ENCODE data around the gene SCAMP1. TPM values are rescaled to one million over a fixed set of nuclear protein-coding genes. Genes with fewer than 3 reads are reported as not detected.

The SCAMP1 gene
- polyA plus RNA-seq, 1 of the 3 experiments (the other 2 are of a cell fraction), result 11.5 TPM

GRCh38 chr5:78328585-78329173, 31.7 kb upstream of the SCAMP1 start:
- ChIA-PET CTCF (interaction anchor here (1.4 kb wide), 1 partner anchor 39 kb away, joined by 3 read pairs; no protein-coding TSS in a partner anchor), POLR2A (no interaction called here)
- Histone ChIP-seq H3K27ac (ENCODE audit: low read depth in 2 of 2, low read length in 1 of 2) (no peak overlapping the region), H3K4me2 (no peak overlapping the region), H4K20me1 (ENCODE audit: insufficient read depth) (no peaks in the 10 kb centered on the region), H3K9me2 (no peaks in the 10 kb centered on the region), H3F3A (replicated peaks; ENCODE audit: insufficient read depth) (no peaks in the 10 kb centered on the region), H3K9ac (no peak overlapping the region), H3K9me3 (no peaks in the 10 kb centered on the region), H3K4me1 (ENCODE audit: control insufficient read depth in 1 of 2, insufficient read depth in 2 of 2, low read depth in 1 of 2, low read length in 1 of 2) (no peaks in the 10 kb centered on the region), H3K79me2 (ENCODE audit: insufficient read depth) (no peaks in the 10 kb centered on the region), H2AFZ (ENCODE audit: low read depth) (no peak overlapping the region), H3K4me3 (ENCODE audit: low read depth in 2 of 2, low read length in 1 of 2) (no peak overlapping the region), H3K36me3 (replicated peaks in 1 of 2; ENCODE audit: control insufficient read depth in 1 of 2, insufficient read depth in 2 of 2, low read length in 1 of 2) (no peaks in the 10 kb centered on the region), H3K27me3 (ENCODE audit: insufficient read depth) (no peaks in the 10 kb centered on the region)
- 96% methylated on average over 5 of the region's 5 CpGs for WGBS (ENCODE audit: low lambda C conversion rate)
- TF ChIP-seq IRF3 (IDR thresholded peaks at IDR 0.05; ENCODE audit: low read depth, low read length) (no peak), CTCF (IDR thresholded peaks at IDR 0.05) (no peak), RFX5 (IDR thresholded peaks at IDR 0.05; ENCODE audit: low read length) (no peak), REST (IDR thresholded peaks at IDR 0.05; ENCODE audit: low read depth, low read length) (no peak), RAD21 (IDR thresholded peaks at IDR 0.05; ENCODE audit: low read length) (no peak), CHD2 (IDR thresholded peaks at IDR 0.05; ENCODE audit: low read length, partially characterized antibody) (no peak), SMC3 (IDR thresholded peaks at IDR 0.05; ENCODE audit: low read depth, low read length) (no peak), SIN3A (IDR thresholded peaks at IDR 0.05; ENCODE audit: borderline replicate concordance, low read depth, low read length) (no peak)
- no peak for DNase-seq

GRCh38 chr5:78331523-78332080, 28.8 kb upstream of the SCAMP1 start:
- Histone ChIP-seq H3K9ac (no peak overlapping the region), H3F3A (replicated peaks; ENCODE audit: insufficient read depth) (no peaks in the 10 kb centered on the region), H3K36me3 (replicated peaks in 1 of 2; ENCODE audit: control insufficient read depth in 1 of 2, insufficient read depth in 2 of 2, low read length in 1 of 2) (no peaks in the 10 kb centered on the region), H3K9me2 (no peaks in the 10 kb centered on the region), H3K27me3 (ENCODE audit: insufficient read depth) (no peaks in the 10 kb centered on the region), H3K79me2 (ENCODE audit: insufficient read depth) (no peaks in the 10 kb centered on the region), H3K4me1 (ENCODE audit: control insufficient read depth in 1 of 2, insufficient read depth in 2 of 2, low read depth in 1 of 2, low read length in 1 of 2) (peaks cover 0 to 3% of the 10 kb centered on the region in 2 experiments; a peak in 1 of 4 replicates), H3K4me2 (no peak overlapping the region), H3K27ac (ENCODE audit: low read depth in 2 of 2, low read length in 1 of 2) (no peak overlapping the region), H4K20me1 (ENCODE audit: insufficient read depth) (no peaks in the 10 kb centered on the region), H3K4me3 (ENCODE audit: low read depth in 2 of 2, low read length in 1 of 2) (no peak overlapping the region), H2AFZ (ENCODE audit: low read depth) (no peak overlapping the region), H3K9me3 (no peaks in the 10 kb centered on the region)
- ChIA-PET POLR2A (no interaction called here), CTCF (interaction anchor here (1.3 kb wide), 2 partner anchors 8 to 29 kb away, joined by 4 read pairs; partner anchors contain the start of gene SCAMP1)
- no peak for DNase-seq
- TF ChIP-seq JUND (IDR thresholded peaks at IDR 0.05) (no peak), RCOR1 (IDR thresholded peaks at IDR 0.05; ENCODE audit: low read length) (no peak), USF1 (IDR thresholded peaks at IDR 0.05; ENCODE audit: borderline replicate concordance, low read depth) (no peak), NRF1 (IDR thresholded peaks at IDR 0.05; ENCODE audit: low read depth, low read length) (no peak), TAF1 (IDR thresholded peaks at IDR 0.05; ENCODE audit: borderline replicate concordance, low read depth, low read length) (no peak), TEAD4 (IDR thresholded peaks at IDR 0.05; ENCODE audit: borderline replicate concordance, insufficient read depth) (no peak), CTCF (IDR thresholded peaks at IDR 0.05) (no peak)
